ENCODE results near the gene PTPA.

DNA sequence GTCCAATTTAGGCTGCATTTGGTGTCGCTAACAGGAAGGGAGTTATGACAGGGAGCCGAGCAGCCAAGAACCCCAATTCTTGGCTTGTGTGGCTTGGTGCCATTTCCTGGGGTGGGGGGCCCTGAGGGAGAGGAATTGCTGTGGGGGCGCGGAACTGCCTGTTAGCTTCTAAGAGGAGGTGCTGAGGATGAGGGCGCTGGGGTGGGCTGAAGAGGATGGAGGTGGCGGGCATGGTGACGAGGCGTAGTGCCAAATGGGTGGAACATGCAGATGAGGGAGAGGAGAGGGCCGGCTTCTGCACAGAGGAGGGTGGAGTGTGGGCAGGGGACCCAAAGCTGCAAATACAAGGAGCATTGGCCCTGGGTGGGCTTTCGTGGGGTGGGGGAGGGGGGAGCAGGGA is 38.9 kb downstream of the PTPA start:
- TF ChIP-seq, protein P1, sequence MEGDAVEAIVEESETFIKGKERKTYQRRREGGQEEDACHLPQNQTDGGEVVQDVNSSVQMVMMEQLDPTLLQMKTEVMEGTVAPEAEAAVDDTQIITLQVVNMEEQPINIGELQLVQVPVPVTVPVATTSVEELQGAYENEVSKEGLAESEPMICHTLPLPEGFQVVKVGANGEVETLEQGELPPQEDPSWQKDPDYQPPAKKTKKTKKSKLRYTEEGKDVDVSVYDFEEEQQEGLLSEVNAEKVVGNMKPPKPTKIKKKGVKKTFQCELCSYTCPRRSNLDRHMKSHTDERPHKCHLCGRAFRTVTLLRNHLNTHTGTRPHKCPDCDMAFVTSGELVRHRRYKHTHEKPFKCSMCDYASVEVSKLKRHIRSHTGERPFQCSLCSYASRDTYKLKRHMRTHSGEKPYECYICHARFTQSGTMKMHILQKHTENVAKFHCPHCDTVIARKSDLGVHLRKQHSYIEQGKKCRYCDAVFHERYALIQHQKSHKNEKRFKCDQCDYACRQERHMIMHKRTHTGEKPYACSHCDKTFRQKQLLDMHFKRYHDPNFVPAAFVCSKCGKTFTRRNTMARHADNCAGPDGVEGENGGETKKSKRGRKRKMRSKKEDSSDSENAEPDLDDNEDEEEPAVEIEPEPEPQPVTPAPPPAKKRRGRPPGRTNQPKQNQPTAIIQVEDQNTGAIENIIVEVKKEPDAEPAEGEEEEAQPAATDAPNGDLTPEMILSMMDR (IDR thresholded peaks at IDR 0.05 in 8 of 11, conservative IDR thresholded peaks at IDR 0.05 in 3 of 11), result no peak
- TF ChIP-seq POLR2A (IDR thresholded peaks at IDR 0.05), result no peak
- TF ChIP-seq POLR2AphosphoS5 (IDR thresholded peaks at IDR 0.05), result no peak

All from spleen (tissue), 7 donors.